ENCODE data around the gene C12orf43.

The C12orf43 gene

DNA sequence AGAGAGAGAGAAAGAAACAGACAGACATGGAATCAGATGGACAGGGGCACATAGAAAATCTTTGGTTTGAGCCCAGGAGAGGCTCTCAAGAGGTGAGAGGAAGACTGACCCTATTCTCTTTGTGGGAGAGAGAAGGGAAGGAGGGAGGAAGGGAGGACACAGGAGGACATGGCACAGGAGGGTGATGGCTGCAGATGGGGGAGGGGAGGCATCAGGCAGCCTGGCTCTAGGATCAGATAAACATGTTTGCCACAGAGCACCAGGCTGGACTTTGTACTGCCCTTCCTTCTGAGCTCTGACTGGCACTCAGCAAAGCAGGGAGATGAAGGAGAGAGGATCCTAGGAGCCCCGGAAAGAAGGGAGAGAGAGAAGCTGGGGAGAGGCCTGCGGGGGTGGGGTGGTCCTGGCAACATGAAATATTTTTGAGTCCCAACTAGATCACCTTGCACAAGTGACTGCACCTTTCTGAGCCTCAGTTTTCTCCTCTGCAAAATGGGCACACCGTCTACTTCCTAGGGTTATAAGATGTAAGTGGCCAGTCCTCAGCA is 31.9 kb downstream of the C12orf43 start:
- TF ChIP-seq CTCF (IDR thresholded peaks at IDR 0.05) = no peak
- no peak overlapping the region for H3K27ac ChIP-seq
- no peaks in the 10 kb centered on the region for H3K27me3 ChIP-seq
- H3K36me3 ChIP-seq = no peaks in the 10 kb centered on the region
- no peak overlapping the region for H3K4me3 ChIP-seq (ENCODE audit: low read depth in 1 of 2, low read length in 1 of 2)
- H3K9me3 ChIP-seq = no peaks in the 10 kb centered on the region
- no peaks in the 10 kb centered on the region for H3K4me1 ChIP-seq (ENCODE audit: control insufficient read depth in 1 of 2, insufficient read depth in 1 of 2, low read depth in 1 of 2, low read length in 1 of 2)

DNA sequence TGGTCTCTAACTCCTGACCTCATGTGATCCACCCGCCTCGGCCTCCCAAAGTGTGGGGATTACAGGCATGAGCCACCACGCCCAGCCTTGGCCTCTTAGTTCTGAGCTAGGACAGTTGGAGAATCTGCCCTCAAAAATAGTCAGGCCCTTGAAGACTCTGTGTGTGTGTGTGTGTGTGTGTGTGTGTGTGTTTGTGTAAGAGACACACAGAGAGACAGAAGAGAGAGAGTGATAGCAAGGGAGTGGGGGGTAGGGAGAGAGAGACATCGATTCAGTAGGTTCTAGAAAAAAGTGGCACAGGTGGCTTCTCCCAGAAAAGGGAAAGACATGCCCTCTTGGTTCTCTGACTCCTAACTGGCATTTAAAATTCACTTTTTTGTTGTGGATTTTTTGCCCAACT is 32.5 kb downstream of the C12orf43 start:
- Histone ChIP-seq H3K9me3 (no peaks in the 10 kb centered on the region), H3K36me3 (no peaks in the 10 kb centered on the region), H3K27ac (no peak overlapping the region), H3K4me1 (ENCODE audit: control insufficient read depth in 1 of 2, insufficient read depth in 1 of 2, low read depth in 1 of 2, low read length in 1 of 2) (no peaks in the 10 kb centered on the region), H3K27me3 (no peaks in the 10 kb centered on the region), H3K4me3 (ENCODE audit: low read depth in 1 of 2, low read length in 1 of 2) (no peak overlapping the region)
- TF ChIP-seq CTCF (IDR thresholded peaks at IDR 0.05) = no peak

DNA sequence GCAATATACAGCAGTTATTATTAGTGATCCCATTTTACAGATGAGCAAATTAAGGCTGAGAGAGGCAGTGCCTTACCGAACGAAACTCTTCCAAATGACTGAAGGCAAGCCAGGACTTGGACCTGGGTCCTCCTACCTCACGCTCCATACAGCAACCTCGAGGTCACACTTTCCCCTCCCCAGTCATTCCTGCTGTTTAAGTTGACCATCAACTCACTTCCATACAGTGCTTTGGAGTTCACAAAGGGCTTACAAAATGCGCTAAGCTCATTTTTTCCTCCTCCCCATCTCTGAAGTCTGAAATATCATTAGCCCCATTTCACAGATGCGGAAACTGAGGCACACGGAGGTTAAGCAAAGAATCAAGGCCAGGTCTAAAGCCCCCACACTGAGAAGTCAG is 33.6 kb downstream of the C12orf43 start:
- Histone ChIP-seq H3K4me3 (ENCODE audit: low read depth in 1 of 2, low read length in 1 of 2) (no peak overlapping the region), H3K4me1 (ENCODE audit: control insufficient read depth in 1 of 2, insufficient read depth in 1 of 2, low read depth in 1 of 2, low read length in 1 of 2) (no peaks in the 10 kb centered on the region), H3K9me3 (no peaks in the 10 kb centered on the region), H3K36me3 (no peaks in the 10 kb centered on the region), H3K27me3 (no peaks in the 10 kb centered on the region), H3K27ac (no peak overlapping the region)
- TF ChIP-seq CTCF (IDR thresholded peaks at IDR 0.05) = no peak

- Histone ChIP-seq H3K27me3 (no peaks in the 10 kb centered on the region), H3K9me3 (no peaks in the 10 kb centered on the region), H3K36me3 (no peaks in the 10 kb centered on the region), H3K4me3 (ENCODE audit: low read depth in 1 of 2, low read length in 1 of 2) (no peak overlapping the region), H3K4me1 (ENCODE audit: control insufficient read depth in 1 of 2, insufficient read depth in 1 of 2, low read depth in 1 of 2, low read length in 1 of 2) (no peaks in the 10 kb centered on the region), H3K27ac (no peak overlapping the region)
- no peak for TF ChIP-seq CTCF (IDR thresholded peaks at IDR 0.05)
Measured at GRCh38 chr12:120981407-120981941, 34.8 kb downstream of the C12orf43 start.

GRCh38 chr12:120980800-120981368 is 35.4 kb downstream of the C12orf43 start:
- H3K36me3 ChIP-seq = no peaks in the 10 kb centered on the region
- TF ChIP-seq CTCF (IDR thresholded peaks at IDR 0.05) = no peak
- no peak overlapping the region for H3K27ac ChIP-seq
- no peak overlapping the region for H3K4me3 ChIP-seq (ENCODE audit: low read depth in 1 of 2, low read length in 1 of 2)
- no peaks in the 10 kb centered on the region for H3K4me1 ChIP-seq (ENCODE audit: control insufficient read depth in 1 of 2, insufficient read depth in 1 of 2, low read depth in 1 of 2, low read length in 1 of 2)
- no peaks in the 10 kb centered on the region for H3K27me3 ChIP-seq
- H3K9me3 ChIP-seq = no peaks in the 10 kb centered on the region
